Muscle layer of duodenum (tissue), 2 donors: ENCODE data around the gene RASGEF1B.

ENCODE experiments used
- H3K27ac ChIP-seq: one replicate; pipeline ENCODE4 v1.7.0; 2013; ENCODE audit warnings: mild to moderate bottlenecking, low read length
- H3K27me3 ChIP-seq: one replicate; pipeline ENCODE4 v1.7.0; 2013; ENCODE audit warnings: low read depth, mild to moderate bottlenecking, control low read depth, low read length
- H3K36me3 ChIP-seq, 2 donors: one replicate each; pipeline ENCODE4 v1.7.0; 2013; ENCODE audit warnings: low read length in 2 of 2, control low read depth in 1 of 2, mild to moderate bottlenecking in 1 of 2; ENCODE audit not compliant: insufficient read depth in 2 of 2, control insufficient read depth in 1 of 2
- H3K4me1 ChIP-seq, 2 donors: one replicate each; pipeline ENCODE4 v1.7.0; 2013; ENCODE audit warnings: low read length in 2 of 2, mild to moderate bottlenecking in 2 of 2, control low read depth in 1 of 2, moderate library complexity in 1 of 2; ENCODE audit not compliant: insufficient read depth in 2 of 2, control insufficient read depth in 1 of 2
- H3K4me3 ChIP-seq, 2 donors: one replicate each; pipeline ENCODE4 v1.7.0; 2013; ENCODE audit warnings: low read length in 2 of 2, low read depth in 1 of 2, mild to moderate bottlenecking in 1 of 2
- H3K9me3 ChIP-seq, 2 donors: one replicate each; pipeline ENCODE4 v1.7.0; 2013; ENCODE audit warnings: low read length in 2 of 2, control low read depth in 1 of 2, mild to moderate bottlenecking in 1 of 2; ENCODE audit not compliant: control insufficient read depth in 1 of 2
- donor health status: healthy.

RASGEF1B gene

GRCh38 chr4:81389720-81390119 is 82.0 kb downstream of the RASGEF1B start:
- Histone ChIP-seq H3K27me3 (no peaks in the 10 kb centered on the region), H3K27ac (no peak overlapping the region), H3K9me3 (no peaks in the 10 kb centered on the region), H3K4me1 (no peaks in the 10 kb centered on the region), H3K36me3 (no peaks in the 10 kb centered on the region), H3K4me3 (no peak overlapping the region)

DNA sequence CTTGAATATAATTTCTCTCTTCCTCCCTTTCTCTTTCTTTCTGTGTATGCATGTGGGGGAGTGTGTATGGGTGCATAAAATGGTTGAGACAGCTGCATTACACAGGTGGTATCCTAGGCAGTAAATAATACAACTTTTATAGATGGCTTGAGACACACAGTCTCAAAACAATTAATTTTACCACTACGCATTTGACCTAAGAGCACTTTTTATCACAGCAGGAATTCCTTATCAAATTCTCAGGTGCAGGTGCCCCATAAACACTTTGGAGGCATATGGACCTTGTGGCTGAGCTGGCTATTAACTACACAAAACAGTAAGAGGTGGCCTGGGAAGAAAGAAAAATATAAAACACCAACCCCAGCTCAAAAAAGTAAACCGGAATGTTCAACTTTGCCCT is 91.3 kb downstream of the RASGEF1B start:
- Histone ChIP-seq H3K4me1 (no peaks in the 10 kb centered on the region), H3K27ac (no peak overlapping the region), H3K9me3 (peaks cover 0 to 2% of the 10 kb centered on the region in 2 donors), H3K27me3 (no peaks in the 10 kb centered on the region), H3K36me3 (no peaks in the 10 kb centered on the region), H3K4me3 (no peak overlapping the region)

GRCh38 chr4:81378386-81378785 is 93.3 kb downstream of the RASGEF1B start:
- Histone ChIP-seq H3K27me3 (no peaks in the 10 kb centered on the region), H3K9me3 (peaks cover 0 to 2% of the 10 kb centered on the region in 2 donors), H3K27ac (no peak overlapping the region), H3K4me3 (no peak overlapping the region), H3K36me3 (no peaks in the 10 kb centered on the region), H3K4me1 (no peaks in the 10 kb centered on the region)

DNA sequence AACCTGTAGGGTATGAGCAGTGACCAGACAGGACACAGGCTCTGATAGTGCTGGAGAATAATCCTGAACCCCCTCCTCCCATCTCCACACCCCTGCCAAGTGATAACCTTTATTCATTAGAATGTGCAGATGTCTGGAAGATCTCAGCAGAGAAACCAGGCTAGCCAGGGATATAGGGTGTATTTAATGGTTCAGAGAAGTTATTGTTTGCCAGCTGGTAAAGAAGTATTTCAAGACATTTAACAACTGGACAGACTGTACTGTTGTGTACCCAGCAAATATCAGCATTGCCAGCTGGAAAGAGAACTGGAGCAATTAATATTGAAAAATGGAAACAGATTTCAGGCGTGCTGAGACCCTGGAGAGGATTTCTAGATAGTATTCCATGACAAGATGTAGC is 94.5 kb downstream of the RASGEF1B start:
- H3K4me3 ChIP-seq = no peak overlapping the region
- H3K4me1 ChIP-seq = no peaks in the 10 kb centered on the region
- no peaks in the 10 kb centered on the region for H3K27me3 ChIP-seq
- no peaks in the 10 kb centered on the region for H3K9me3 ChIP-seq
- no peaks in the 10 kb centered on the region for H3K36me3 ChIP-seq
- H3K27ac ChIP-seq = no peak overlapping the region

DNA sequence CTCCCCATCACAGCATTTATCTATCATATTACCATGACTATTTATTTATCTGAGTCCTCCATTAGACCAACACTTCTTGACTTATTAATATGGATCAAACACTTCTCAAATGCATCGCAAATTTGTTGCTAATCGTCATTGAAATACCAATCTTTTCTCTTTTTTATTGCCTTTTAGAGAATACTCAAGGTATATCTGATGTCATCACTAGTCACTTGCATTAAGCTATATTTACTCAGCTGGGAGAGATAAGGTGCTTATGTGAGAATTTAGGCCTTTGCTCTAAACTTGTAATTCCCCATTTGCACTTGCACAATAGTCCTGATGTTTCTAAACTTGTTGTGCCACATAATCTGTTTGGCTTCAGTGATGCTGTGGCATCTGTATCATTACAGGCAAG is 95.0 kb downstream of the RASGEF1B start:
- H3K4me1 ChIP-seq = no peaks in the 10 kb centered on the region
- no peaks in the 10 kb centered on the region for H3K9me3 ChIP-seq
- no peaks in the 10 kb centered on the region for H3K36me3 ChIP-seq
- no peak overlapping the region for H3K4me3 ChIP-seq
- no peak overlapping the region for H3K27ac ChIP-seq
- H3K27me3 ChIP-seq = no peaks in the 10 kb centered on the region
